GM12892 (cell line): ENCODE measurements around the gene NTF4.

Source experiments
- DNase-seq: peaks from one replicate; pipeline ENCODE4 v3.0.0; 2011; ENCODE audit not compliant: insufficient read length
- FAIRE-seq: peaks from 2 replicates; lab custom pipeline; 2011; peaks lifted over from hg19 to GRCh38; lab: Jason Lieb, UNC
- POLR2A ChIP-seq: IDR thresholded peaks from 2 replicates; pipeline ENCODE4 v1.6.1; 2011; ENCODE audit warnings: low read depth, low read length, control low read depth
- POLR2AphosphoS5 ChIP-seq: IDR thresholded peaks from 2 replicates; pipeline ENCODE4 v1.6.1; 2011; ENCODE audit warnings: low read depth, low read length, control low read depth
- TAF1 ChIP-seq: IDR thresholded peaks from 2 replicates; pipeline ENCODE4 v1.6.1; 2011; ENCODE audit warnings: low read depth, mild to moderate bottlenecking, control low read depth, low read length, borderline replicate concordance

The NTF4 gene

GRCh38 chr19:49011194-49011593 is 53.4 kb downstream of the NTF4 start:
- FAIRE-seq (no peak), DNase-seq (no peak)
- TF ChIP-seq POLR2AphosphoS5 = no peak
- no peak for TF ChIP-seq POLR2A
- TF ChIP-seq TAF1 = no peak
